GM21447 (cell line): Measurements from ENCODE around the gene FLNA.
"Not testable (repeated sequence)": the region's sequence is repeated elsewhere in the genome, so short reads cannot be mapped to it uniquely, and the experiment has no call there.

Experiments
- ATAC-seq: cut with Tn5 transposase; IDR thresholded peaks from one replicate; pipeline ENCODE4 v1.9.1; 2021; ENCODE audit not compliant: unreplicated experiment

The FLNA gene

GRCh38 chrX:154308108-154308946, 66.1 kb downstream of the FLNA start:
- ATAC-seq: no peak

DNA sequence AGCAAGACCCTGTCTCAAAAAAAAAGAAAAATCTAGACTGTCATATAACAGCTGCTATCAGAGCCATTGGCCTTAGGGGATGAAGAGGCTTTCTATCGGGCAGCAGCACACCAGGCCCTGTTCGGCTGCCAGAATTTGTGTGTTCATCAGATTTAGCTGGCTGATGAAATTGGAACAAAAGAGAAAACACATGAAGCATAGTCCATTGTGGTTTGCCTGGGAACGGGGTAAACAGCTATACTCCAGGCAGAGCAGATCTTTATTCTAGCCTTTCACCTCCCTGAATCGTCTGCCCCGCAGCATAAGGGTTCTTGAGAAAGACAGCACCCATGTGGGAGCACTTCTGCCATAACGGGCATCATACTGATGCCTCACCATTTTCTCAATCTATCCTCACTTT, 67.2 kb downstream of the FLNA start:
- no peak for ATAC-seq

DNA sequence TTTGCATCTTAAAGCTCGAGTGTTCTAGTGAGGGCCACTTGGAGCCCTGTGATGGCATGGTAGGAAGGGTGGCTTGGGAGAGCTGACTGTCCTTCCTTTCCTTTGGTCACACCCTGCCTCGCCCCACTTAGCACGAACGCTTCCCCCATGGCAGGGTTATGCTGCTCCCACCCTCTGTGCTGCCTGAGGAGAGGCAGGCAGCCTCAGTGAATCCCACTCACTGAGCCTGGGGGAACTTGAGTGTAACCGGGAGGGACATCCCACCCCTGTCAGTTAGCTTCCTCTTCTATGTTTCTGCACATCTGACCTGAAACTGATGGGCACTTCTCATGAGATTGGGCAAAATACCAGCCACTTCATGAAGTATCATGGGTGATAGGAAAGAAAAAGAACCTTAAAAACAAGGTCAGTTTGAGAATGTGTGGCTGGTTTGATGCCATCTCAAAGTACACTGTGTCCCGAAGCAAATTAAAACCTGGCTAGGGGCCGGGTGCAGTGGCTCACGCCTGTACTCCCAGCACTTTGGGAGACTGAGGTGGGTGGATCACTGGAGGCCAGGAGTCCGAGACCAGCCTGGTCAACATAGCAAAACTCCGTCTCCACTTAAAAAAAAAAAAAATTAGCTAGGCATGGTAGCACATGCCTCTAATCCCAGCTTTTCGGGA, 68.8 kb downstream of the FLNA start:
- no peak for ATAC-seq

DNA sequence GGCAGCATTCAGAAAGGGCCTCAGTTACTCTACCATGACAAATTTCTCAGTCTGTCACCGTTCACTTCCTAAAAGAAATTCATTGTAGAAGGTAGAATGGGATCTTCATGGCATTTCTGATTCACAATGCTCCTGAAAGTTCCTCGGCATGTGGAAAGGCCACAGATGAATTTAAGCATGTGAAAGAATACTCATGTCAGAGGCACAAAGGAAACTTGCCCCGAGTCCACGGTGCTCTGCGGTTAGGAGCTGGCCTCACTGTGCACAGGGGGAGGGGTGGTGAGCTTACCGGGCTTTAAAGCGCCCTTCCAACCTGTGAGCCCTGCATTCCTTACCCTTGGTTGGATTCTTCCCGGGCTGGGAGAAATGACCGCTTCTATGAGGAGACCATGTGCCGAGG, 69.6 kb downstream of the FLNA start:
- no peak for ATAC-seq

DNA sequence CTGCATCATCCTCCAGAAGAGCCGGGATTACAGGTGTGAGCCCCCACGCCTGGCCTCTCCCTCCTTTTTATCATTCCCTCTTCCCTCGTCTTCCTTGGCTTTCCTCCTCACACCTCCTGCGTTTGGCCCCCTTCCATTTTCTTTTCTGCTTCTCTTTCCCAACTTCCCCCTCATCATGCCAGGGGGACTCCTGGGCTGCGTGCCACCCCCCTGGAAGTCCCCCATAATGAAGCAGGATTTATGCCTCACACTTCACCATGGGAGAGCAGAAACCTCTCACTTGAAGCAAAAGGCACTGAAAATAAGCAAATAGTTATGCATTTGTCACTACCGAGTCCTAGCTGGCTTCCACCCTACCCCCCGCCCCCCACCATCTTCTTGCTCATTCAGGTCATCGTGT, 71.0 kb downstream of the FLNA start:
- ATAC-seq: no peak

GRCh38 chrX:154302998-154303397, 71.4 kb downstream of the FLNA start:
- not testable (repeated sequence) for ATAC-seq

- no peak for ATAC-seq
Observed at GRCh38 chrX:154300816-154301215, 73.6 kb downstream of the FLNA start.
